ENCODE results near the gene ADARB2.

ADARB2 gene

DNA sequence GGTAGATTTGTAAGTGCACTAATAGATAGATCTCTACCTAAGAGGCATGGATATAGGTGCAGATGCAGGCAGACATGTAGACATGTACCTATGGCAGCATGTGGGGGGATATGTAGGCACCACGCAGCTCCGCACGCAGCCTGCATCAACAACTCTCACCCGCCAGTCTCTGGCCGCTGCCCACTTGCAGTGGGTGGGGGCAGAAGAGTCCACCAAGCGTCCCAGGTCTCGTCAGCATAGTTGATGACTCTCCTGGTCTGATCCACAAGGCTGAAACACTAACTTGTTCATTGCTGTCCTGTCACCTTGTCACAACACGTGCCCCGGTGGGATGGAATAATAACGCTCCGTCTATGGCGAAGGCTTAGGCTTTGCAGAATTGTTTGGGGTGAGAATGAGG lies 252.0 kb downstream of the ADARB2 start:
- no peak overlapping the region for H3K4me3 ChIP-seq (ENCODE audit: low read depth, low read length)
- TF ChIP-seq, protein P1, sequence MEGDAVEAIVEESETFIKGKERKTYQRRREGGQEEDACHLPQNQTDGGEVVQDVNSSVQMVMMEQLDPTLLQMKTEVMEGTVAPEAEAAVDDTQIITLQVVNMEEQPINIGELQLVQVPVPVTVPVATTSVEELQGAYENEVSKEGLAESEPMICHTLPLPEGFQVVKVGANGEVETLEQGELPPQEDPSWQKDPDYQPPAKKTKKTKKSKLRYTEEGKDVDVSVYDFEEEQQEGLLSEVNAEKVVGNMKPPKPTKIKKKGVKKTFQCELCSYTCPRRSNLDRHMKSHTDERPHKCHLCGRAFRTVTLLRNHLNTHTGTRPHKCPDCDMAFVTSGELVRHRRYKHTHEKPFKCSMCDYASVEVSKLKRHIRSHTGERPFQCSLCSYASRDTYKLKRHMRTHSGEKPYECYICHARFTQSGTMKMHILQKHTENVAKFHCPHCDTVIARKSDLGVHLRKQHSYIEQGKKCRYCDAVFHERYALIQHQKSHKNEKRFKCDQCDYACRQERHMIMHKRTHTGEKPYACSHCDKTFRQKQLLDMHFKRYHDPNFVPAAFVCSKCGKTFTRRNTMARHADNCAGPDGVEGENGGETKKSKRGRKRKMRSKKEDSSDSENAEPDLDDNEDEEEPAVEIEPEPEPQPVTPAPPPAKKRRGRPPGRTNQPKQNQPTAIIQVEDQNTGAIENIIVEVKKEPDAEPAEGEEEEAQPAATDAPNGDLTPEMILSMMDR (IDR thresholded peaks at IDR 0.05; ENCODE audit: low read depth, low read length, missing control alignments) = no peak
- DNase-seq (ENCODE audit: low read depth) = no peak

- no peak for DNase-seq (ENCODE audit: low read depth)
- no peak overlapping the region for H3K4me3 ChIP-seq (ENCODE audit: low read depth, low read length)
- TF ChIP-seq, protein P1 (IDR thresholded peaks at IDR 0.05; ENCODE audit: low read depth, low read length, missing control alignments) = no peak
These were observed 253.5 kb downstream of the ADARB2 start for GRCh38 chr10:1483826-1484225.

DNA sequence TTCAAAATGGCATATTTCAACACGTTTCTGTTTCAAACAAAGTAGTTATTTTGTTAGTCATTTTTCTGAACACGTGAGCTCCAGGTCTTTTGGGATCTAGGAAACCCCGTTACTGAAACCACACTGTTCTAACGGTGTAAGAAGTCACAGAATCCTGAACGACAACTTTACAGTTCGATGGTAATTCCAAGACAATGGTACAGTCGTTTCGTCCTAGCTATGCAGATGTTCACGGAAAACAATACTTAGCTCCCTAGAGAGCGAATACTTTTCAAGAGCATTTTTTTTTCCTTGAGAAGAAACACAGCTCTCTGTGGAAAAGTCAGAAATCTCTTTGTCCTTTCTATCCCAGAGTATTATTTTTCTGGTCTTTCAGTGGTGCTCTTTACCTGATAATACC lies 254.1 kb downstream of the ADARB2 start:
- TF ChIP-seq, protein P1 (IDR thresholded peaks at IDR 0.05; ENCODE audit: low read depth, low read length, missing control alignments) = no peak
- DNase-seq (ENCODE audit: low read depth) = no peak
- H3K4me3 ChIP-seq (ENCODE audit: low read depth, low read length) = no peak overlapping the region

DNA sequence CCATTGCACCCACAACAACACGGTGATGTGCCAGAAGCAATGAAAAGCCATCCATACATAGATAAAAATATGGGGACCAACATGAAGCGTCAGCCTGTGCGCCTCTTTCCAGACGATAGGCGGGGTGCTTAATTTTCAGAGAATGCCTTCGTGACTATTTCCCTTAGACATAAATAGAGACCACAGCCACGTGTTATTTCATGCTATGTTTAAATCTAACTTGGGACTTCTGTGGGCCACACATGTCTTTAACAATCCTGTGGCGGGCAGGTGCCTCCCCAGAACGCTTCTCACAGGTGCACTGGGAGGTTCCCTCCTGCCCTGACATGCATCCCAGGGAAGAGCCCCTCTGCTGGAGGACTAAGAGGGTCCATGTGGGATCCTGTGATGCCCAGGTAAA lies 259.7 kb downstream of the ADARB2 start:
- TF ChIP-seq, protein P1 (IDR thresholded peaks at IDR 0.05; ENCODE audit: low read depth, low read length, missing control alignments) = no peak
- DNase-seq (ENCODE audit: low read depth) = no peak
- H3K4me3 ChIP-seq (ENCODE audit: low read depth, low read length) = no peak overlapping the region

DNA sequence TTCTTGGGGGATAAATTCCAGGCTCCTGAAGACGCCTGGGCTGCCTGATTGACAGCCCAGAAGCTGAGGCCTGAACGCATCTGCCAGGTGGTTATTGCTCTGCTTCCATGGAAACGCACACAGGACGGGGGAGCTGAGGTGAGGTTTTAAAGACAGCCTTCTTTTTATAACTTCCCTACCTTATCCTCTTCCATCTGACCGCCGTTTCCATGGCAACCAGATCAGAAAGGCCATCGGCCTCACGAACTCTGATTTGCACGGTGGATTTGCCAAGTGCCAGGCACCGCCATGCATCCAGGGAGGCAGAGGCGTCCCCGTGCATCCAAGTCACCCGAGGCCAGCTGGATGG lies 260.9 kb downstream of the ADARB2 start:
- TF ChIP-seq, protein P1 (IDR thresholded peaks at IDR 0.05; ENCODE audit: low read depth, low read length, missing control alignments) = no peak
- DNase-seq (ENCODE audit: low read depth) = no peak
- H3K4me3 ChIP-seq (ENCODE audit: low read depth, low read length) = no peak overlapping the region

DNA sequence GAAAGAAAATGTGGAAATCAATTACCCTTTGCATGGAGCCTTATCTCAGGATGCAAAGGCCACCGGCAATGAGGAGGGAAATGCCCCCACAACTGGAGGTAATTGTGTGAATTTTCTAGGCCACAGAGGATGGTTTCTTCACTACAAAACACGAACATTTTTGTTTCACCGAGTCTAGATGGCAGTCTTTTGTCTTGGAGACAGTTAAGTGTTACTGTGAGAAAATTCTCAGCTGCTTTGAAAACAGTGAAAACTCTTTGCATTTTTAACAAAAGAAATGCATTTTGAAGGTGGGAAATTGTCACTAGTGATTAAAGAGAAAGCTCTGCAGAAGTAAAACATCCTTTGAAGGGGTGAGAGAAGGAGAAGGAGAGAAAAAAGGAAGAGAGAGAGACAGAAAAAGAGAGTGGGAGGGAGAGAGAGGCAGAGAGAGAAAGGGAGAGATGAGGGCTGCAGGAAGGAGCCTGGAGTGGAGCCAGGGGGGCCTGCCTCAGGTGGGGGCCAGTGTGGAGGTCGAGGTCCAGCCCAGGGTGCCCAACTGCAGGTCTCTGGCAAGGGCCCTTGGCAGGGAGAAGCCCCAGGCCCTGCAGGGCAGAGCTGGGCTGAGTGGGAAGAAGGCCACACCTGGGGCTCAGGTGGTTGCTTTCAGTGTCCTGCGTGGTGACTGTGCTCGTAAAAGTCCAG lies 261.4 kb downstream of the ADARB2 start:
- no peak overlapping the region for H3K4me3 ChIP-seq (ENCODE audit: low read depth, low read length)
- DNase-seq (ENCODE audit: low read depth) = no peak
- TF ChIP-seq, protein P1 (IDR thresholded peaks at IDR 0.05; ENCODE audit: low read depth, low read length, missing control alignments) = no peak

DNA sequence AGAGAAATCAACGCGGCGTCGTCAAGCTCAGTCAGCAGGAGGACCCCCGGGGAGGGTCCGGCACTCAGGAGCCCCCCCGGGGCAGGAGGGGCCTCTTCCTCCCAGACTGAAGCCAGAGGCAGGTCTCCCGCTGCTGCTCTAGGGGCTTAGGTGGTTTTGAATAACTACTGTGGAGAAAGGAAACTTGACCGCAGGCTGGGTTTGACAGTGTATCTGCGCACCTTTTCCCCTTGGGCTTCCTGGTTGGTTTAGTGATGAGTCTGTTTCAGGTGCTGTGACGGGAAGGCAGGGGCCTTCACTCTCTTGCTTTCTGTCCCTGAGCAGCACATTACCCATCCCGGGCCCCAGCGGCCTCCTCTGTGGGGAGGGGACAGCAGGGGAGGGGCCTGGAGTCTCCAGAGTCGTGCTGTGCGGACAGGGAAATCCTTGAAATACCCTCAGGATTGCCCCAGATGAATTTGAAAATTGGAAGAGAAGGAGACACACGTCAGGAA lies 262.2 kb downstream of the ADARB2 start:
- no peak overlapping the region for H3K4me3 ChIP-seq (ENCODE audit: low read depth, low read length)
- TF ChIP-seq, protein P1 (IDR thresholded peaks at IDR 0.05; ENCODE audit: low read depth, low read length, missing control alignments) = no peak
- DNase-seq (ENCODE audit: low read depth) = no peak

Data from GM12864 (cell line).